Measurements from ENCODE around the gene TIGD7. TPM values are rescaled to one million over a fixed set of nuclear protein-coding genes. Genes with fewer than 3 reads are reported as not detected.
A peak's percentile ranks its signal among the peaks of the same experiment; 100 is the strongest.

Gene TIGD7
- total and polyA plus RNA-seq, 2 of the 13 experiments (the other 11 are each of a cell fraction or from before 2014, with no cell fraction given) = not detected

DNA sequence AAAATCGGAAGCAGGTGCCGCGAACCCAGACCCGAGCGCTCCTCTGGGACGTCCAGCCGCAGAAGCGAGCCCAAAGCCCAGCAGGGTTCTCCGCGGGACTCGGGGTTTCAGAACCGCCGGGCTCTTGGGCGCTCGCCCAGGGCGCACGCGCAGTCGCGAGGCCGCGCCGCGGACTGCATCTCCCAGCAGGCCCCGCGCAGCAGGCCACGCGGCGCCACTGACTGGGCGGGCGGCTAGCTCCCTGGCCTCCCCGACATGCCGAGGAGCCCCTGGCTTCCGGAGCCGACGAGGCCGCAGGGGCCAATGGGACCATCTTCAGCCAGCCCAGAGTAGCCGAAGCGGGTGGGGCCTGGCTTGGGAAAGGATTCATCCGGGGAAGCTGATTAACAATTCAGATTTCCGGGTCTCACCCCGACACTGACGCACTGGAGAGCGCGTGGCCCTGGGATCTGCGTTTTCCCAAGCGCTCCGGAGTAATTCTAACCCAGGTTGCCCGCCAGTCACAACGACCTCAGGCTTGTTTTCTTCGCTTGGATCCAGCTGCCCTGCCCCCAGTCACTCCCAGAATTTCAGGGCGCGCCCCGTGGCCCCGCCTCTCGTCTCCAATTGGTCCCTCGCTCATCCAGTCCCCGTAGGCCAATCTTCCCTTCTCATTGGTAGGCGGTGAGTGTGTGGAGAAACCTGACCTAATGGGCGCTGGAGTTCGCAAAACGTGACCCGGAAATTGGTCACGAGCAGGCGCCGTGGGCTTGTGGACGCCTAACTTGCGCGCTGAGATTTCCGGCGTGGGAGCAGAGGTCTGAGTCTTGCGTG, 22.3 kb downstream of the TIGD7 start, which contains the start of gene ZNF263 (continued):
- TF ChIP-seq, protein P1, sequence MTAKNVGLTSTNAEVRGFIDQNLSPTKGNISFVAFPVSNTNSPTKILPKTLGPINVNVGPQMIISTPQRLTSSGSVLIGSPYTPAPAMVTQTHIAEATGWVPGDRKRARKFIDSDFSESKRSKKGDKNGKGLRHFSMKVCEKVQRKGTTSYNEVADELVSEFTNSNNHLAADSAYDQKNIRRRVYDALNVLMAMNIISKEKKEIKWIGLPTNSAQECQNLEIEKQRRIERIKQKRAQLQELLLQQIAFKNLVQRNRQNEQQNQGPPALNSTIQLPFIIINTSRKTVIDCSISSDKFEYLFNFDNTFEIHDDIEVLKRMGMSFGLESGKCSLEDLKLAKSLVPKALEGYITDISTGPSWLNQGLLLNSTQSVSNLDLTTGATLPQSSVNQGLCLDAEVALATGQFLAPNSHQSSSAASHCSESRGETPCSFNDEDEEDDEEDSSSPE (CRISPR knock-in tag; IDR thresholded peaks at IDR 0.05) = peak; percentile 71
- TF ChIP-seq ZMYM4 (CRISPR knock-in tag; IDR thresholded peaks at IDR 0.05) (peak; percentile 38), ZNF235 (CRISPR knock-in tag; IDR thresholded peaks at IDR 0.05; ENCODE audit: borderline replicate concordance) (0 out of 2 replicates have a peak, but pooled peaks have one; percentile 84), CAMTA2 (CRISPR knock-in tag; IDR thresholded peaks at IDR 0.05; ENCODE audit: borderline replicate concordance) (peak; percentile 53; the same call in 1 of the 2 replicates), ZNF441 (CRISPR knock-in tag; IDR thresholded peaks at IDR 0.05; ENCODE audit: borderline replicate concordance) (peak; percentile 1; the same call in 1 of the 2 replicates), SRSF9 (IDR thresholded peaks at IDR 0.05; ENCODE audit: borderline replicate concordance, insufficient read depth, low read depth, low read length, poor library complexity, severe bottlenecking) (no peak), POLR2A (IDR thresholded peaks at IDR 0.05; ENCODE audit: insufficient read depth in 1 of 2, low read depth in 2 of 2, low read length in 2 of 2) (peak; percentile 68 to 89), GABPB1 (CRISPR knock-in tag; IDR thresholded peaks at IDR 0.05) (peak; percentile 92), KDM5B (CRISPR knock-in tag; IDR thresholded peaks at IDR 0.05; ENCODE audit: borderline replicate concordance) (peak; percentile 89), MLLT10 (CRISPR knock-in tag; IDR thresholded peaks at IDR 0.05) (no peak), ZFP36L2 (CRISPR knock-in tag; IDR thresholded peaks at IDR 0.05) (no peak), PHF20 (CRISPR knock-in tag; IDR thresholded peaks at IDR 0.05) (peak; percentile 86), RNF2 (conservative IDR thresholded peaks at IDR 0.05; ENCODE audit: low read depth) (peak; percentile 60), ZBTB39 (CRISPR knock-in tag; IDR thresholded peaks at IDR 0.05) (no peak), E2F2 (CRISPR knock-in tag; IDR thresholded peaks at IDR 0.05; ENCODE audit: borderline replicate concordance) (no peak), SKI (IDR thresholded peaks at IDR 0.05; ENCODE audit: partially characterized antibody) (peak; percentile 58), KLF6 (CRISPR knock-in tag; IDR thresholded peaks at IDR 0.05) (peak; percentile 76), HMG20A (CRISPR knock-in tag; IDR thresholded peaks at IDR 0.05; ENCODE audit: borderline replicate concordance) (no peak), ZNF850 (CRISPR knock-in tag; conservative IDR thresholded peaks at IDR 0.05) (no peak), SMYD3 (CRISPR knock-in tag; IDR thresholded peaks at IDR 0.05) (no peak), IRX3 (CRISPR knock-in tag; IDR thresholded peaks at IDR 0.05; ENCODE audit: borderline replicate concordance, low read depth) (no peak)
- TF ChIP-seq, protein P2, sequence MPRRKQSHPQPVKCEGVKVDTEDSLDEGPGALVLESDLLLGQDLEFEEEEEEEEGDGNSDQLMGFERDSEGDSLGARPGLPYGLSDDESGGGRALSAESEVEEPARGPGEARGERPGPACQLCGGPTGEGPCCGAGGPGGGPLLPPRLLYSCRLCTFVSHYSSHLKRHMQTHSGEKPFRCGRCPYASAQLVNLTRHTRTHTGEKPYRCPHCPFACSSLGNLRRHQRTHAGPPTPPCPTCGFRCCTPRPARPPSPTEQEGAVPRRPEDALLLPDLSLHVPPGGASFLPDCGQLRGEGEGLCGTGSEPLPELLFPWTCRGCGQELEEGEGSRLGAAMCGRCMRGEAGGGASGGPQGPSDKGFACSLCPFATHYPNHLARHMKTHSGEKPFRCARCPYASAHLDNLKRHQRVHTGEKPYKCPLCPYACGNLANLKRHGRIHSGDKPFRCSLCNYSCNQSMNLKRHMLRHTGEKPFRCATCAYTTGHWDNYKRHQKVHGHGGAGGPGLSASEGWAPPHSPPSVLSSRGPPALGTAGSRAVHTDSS (CRISPR knock-in tag; conservative IDR thresholded peaks at IDR 0.05) = no peak
- TF ChIP-seq, protein P3, sequence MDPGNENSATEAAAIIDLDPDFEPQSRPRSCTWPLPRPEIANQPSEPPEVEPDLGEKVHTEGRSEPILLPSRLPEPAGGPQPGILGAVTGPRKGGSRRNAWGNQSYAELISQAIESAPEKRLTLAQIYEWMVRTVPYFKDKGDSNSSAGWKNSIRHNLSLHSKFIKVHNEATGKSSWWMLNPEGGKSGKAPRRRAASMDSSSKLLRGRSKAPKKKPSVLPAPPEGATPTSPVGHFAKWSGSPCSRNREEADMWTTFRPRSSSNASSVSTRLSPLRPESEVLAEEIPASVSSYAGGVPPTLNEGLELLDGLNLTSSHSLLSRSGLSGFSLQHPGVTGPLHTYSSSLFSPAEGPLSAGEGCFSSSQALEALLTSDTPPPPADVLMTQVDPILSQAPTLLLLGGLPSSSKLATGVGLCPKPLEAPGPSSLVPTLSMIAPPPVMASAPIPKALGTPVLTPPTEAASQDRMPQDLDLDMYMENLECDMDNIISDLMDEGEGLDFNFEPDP (CRISPR knock-in tag; conservative IDR thresholded peaks at IDR 0.05) = no peak

Data from HepG2 (cell line).